GM18867 (cell line): ENCODE results near the gene NRXN3.
A peak's percentile ranks its signal among the peaks of the same experiment; 100 is the strongest.

ENCODE experiments used
- ATAC-seq: cut with Tn5 transposase; IDR thresholded peaks from one replicate; pipeline ENCODE4 v1.9.1; 2021; ENCODE audit warnings: mild to moderate bottlenecking, moderate library complexity; ENCODE audit not compliant: unreplicated experiment

NRXN3 gene

GRCh38 chr14:78764645-78765044 lies 594.5 kb downstream of the NRXN3 start:
- no peak for ATAC-seq

GRCh38 chr14:78767436-78767835 lies 597.3 kb downstream of the NRXN3 start:
- no peak for ATAC-seq

GRCh38 chr14:78782551-78782950 lies 612.4 kb downstream of the NRXN3 start:
- no peak for ATAC-seq

GRCh38 chr14:78785265-78785664 lies 615.1 kb downstream of the NRXN3 start:
- ATAC-seq = no peak

- peak; percentile 50 for ATAC-seq
Observed at GRCh38 chr14:78788467-78789360, 618.5 kb downstream of the NRXN3 start.

- no peak for ATAC-seq
Observed at GRCh38 chr14:78790271-78790670, 620.1 kb downstream of the NRXN3 start.

- no peak for ATAC-seq
Observed at GRCh38 chr14:78798757-78799156, 628.6 kb downstream of the NRXN3 start.

- ATAC-seq = no peak
Observed at GRCh38 chr14:78805570-78805969, 635.4 kb downstream of the NRXN3 start.

GRCh38 chr14:78823035-78823434 lies 652.9 kb downstream of the NRXN3 start:
- ATAC-seq = no peak

GRCh38 chr14:78823516-78823915 lies 653.3 kb downstream of the NRXN3 start:
- no peak for ATAC-seq

- no peak for ATAC-seq
Observed at GRCh38 chr14:78829274-78829673, 659.1 kb downstream of the NRXN3 start.

- no peak for ATAC-seq
Observed at GRCh38 chr14:78834766-78835451, 664.7 kb downstream of the NRXN3 start.

- no peak for ATAC-seq
Observed at GRCh38 chr14:78835909-78836308, 665.7 kb downstream of the NRXN3 start.

GRCh38 chr14:78836777-78837176 lies 666.6 kb downstream of the NRXN3 start:
- peak; percentile 82 for ATAC-seq

GRCh38 chr14:78838959-78839358 lies 668.8 kb downstream of the NRXN3 start:
- no peak for ATAC-seq

GRCh38 chr14:78840898-78841297 lies 670.7 kb downstream of the NRXN3 start:
- no peak for ATAC-seq

GRCh38 chr14:78847801-78848200 lies 677.6 kb downstream of the NRXN3 start:
- ATAC-seq = peak; percentile 4

- ATAC-seq = peak; percentile 91
Observed at GRCh38 chr14:78848234-78848820, 678.2 kb downstream of the NRXN3 start.

GRCh38 chr14:78849952-78850351 lies 679.8 kb downstream of the NRXN3 start:
- ATAC-seq = no peak

- ATAC-seq = no peak
Observed at GRCh38 chr14:78851189-78851588, 681.0 kb downstream of the NRXN3 start.

- ATAC-seq = no peak
Observed at GRCh38 chr14:78852040-78852439, 681.9 kb downstream of the NRXN3 start.

GRCh38 chr14:78857974-78858373 lies 687.8 kb downstream of the NRXN3 start:
- no peak for ATAC-seq
